H9 (cell line): ENCODE measurements around the gene OR5D16. TPM values are rescaled to one million over a fixed set of nuclear protein-coding genes. Genes with fewer than 3 reads are reported as not detected.

ENCODE experiments used
- DNase-seq: peaks from one replicate; pipeline ENCODE4 v3.0.0-alpha.2; 2017
- H2AFZ ChIP-seq: one replicate; pipeline ENCODE4 v1.6.1; 2013; ENCODE audit warnings: mild to moderate bottlenecking, low read length, control low read depth, moderate library complexity
- H2AK5ac ChIP-seq: 2 replicates; pipeline ENCODE4 v1.6.1; 2013; ENCODE audit warnings: low read length, control low read depth, mixed read lengths; ENCODE audit not compliant: insufficient read length
- H2BK120ac ChIP-seq: one replicate; pipeline ENCODE4 v1.6.1; 2013; ENCODE audit warnings: low read depth, mild to moderate bottlenecking, low read length, control low read depth, inconsistent platforms; ENCODE audit not compliant: poor library complexity, severe bottlenecking
- H2BK12ac ChIP-seq: 2 replicates; pipeline ENCODE4 v1.6.1; 2013; ENCODE audit warnings: low read length, control low read depth, mixed read lengths, low read depth; ENCODE audit not compliant: insufficient read length
- H2BK15ac ChIP-seq: 2 replicates; pipeline ENCODE4 v1.6.1; 2013; ENCODE audit warnings: low read depth, low read length, control low read depth
- H2BK20ac ChIP-seq: one replicate; pipeline ENCODE4 v1.6.1; 2013; ENCODE audit warnings: low read depth, mild to moderate bottlenecking, low read length, control low read depth, inconsistent platforms; ENCODE audit not compliant: poor library complexity, severe bottlenecking
- H2BK5ac ChIP-seq: 2 replicates; pipeline ENCODE4 v1.6.1; 2013; ENCODE audit warnings: low read length, control low read depth, mixed read lengths; ENCODE audit not compliant: insufficient read length
- H3K14ac ChIP-seq: 2 replicates; pipeline ENCODE4 v1.6.1; 2013; ENCODE audit warnings: low read length, control low read depth; ENCODE audit not compliant: insufficient read depth
- H3K18ac ChIP-seq: 2 replicates; pipeline ENCODE4 v1.6.1; 2013; ENCODE audit warnings: low read depth, mild to moderate bottlenecking, mixed read lengths, low read length, control low read depth; ENCODE audit not compliant: insufficient read length
- H3K23ac ChIP-seq: 2 replicates; pipeline ENCODE4 v1.6.1; 2013; ENCODE audit warnings: low read length, control low read depth, mixed read lengths, low read depth; ENCODE audit not compliant: insufficient read length
- H3K23me2 ChIP-seq: 2 replicates; pipeline ENCODE4 v1.6.1; 2013; ENCODE audit warnings: low read depth, mild to moderate bottlenecking, mixed read lengths, low read length, control low read depth; ENCODE audit not compliant: insufficient read length, poor library complexity, severe bottlenecking
- H3K27ac ChIP-seq: 2 replicates; pipeline ENCODE4 v1.5.1; 2013; ENCODE audit warnings: low read length, control low read depth, mixed read lengths, low read depth; ENCODE audit not compliant: insufficient read length
- H3K27me3 ChIP-seq: 2 replicates; pipeline ENCODE4 v1.6.1; 2013; ENCODE audit warnings: low read length, control low read depth, inconsistent platforms; ENCODE audit not compliant: insufficient read depth
- H3K4ac ChIP-seq: 2 replicates; pipeline ENCODE4 v1.6.1; 2013; ENCODE audit warnings: low read depth, mild to moderate bottlenecking, control low read depth, inconsistent platforms, low read length, moderate library complexity
- H3K4me1 ChIP-seq: 2 replicates; pipeline ENCODE4 v1.6.1; 2013; ENCODE audit warnings: low read length, control low read depth, inconsistent platforms; ENCODE audit not compliant: insufficient read depth
- H3K4me2 ChIP-seq: 2 replicates; pipeline ENCODE4 v1.6.1; 2013; ENCODE audit warnings: low read length, control low read depth, mixed read lengths; ENCODE audit not compliant: insufficient read length, insufficient read depth
- H3K56ac ChIP-seq: 2 replicates; pipeline ENCODE4 v1.6.1; 2013; ENCODE audit warnings: low read depth, mild to moderate bottlenecking, mixed read lengths, low read length, control low read depth; ENCODE audit not compliant: insufficient read length
- H3K79me1 ChIP-seq: 2 replicates; pipeline ENCODE4 v1.6.1; 2013; ENCODE audit warnings: low read depth, mild to moderate bottlenecking, moderate library complexity, low read length, control low read depth, inconsistent platforms; ENCODE audit not compliant: insufficient read depth, poor library complexity, severe bottlenecking
- H3K79me2 ChIP-seq: 2 replicates; pipeline ENCODE4 v1.6.1; 2013; ENCODE audit warnings: low read length, control low read depth, inconsistent platforms; ENCODE audit not compliant: insufficient read depth
- H3K9ac ChIP-seq: 2 replicates; pipeline ENCODE4 v1.6.1; 2013; ENCODE audit warnings: low read length, control low read depth, mixed read lengths; ENCODE audit not compliant: insufficient read length; ENCODE audit errors: extremely low read depth
- H3K9me3 ChIP-seq: one replicate; pipeline ENCODE4 v1.6.1; 2013; ENCODE audit warnings: low read depth, low read length, inconsistent platforms; ENCODE audit not compliant: control insufficient read depth
- H3T11ph ChIP-seq: one replicate; pipeline ENCODE4 v1.6.1; 2013; ENCODE audit warnings: mild to moderate bottlenecking, low read length, control low read depth, inconsistent platforms
- H4K20me1 ChIP-seq: one replicate; pipeline ENCODE4 v1.6.1; 2013; ENCODE audit not compliant: control insufficient read depth, insufficient read length, insufficient read depth
- H4K5ac ChIP-seq: 2 replicates; pipeline ENCODE4 v1.6.1; 2013; ENCODE audit warnings: low read depth, mild to moderate bottlenecking, mixed read lengths, low read length, control low read depth; ENCODE audit not compliant: insufficient read length
- H4K8ac ChIP-seq: replicated peaks from 2 replicates; pipeline ENCODE4 v1.6.1; 2013; ENCODE audit warnings: low read length, control low read depth, mixed read lengths, low read depth; ENCODE audit not compliant: insufficient read length
- H4K91ac ChIP-seq: 2 replicates; pipeline ENCODE4 v1.6.1; 2013; ENCODE audit warnings: low read depth, mild to moderate bottlenecking, moderate library complexity, mixed read lengths, low read length, control low read depth; ENCODE audit not compliant: insufficient read length
- H3K27ac Mint-ChIP-seq, 3 experiments: 2 replicates in 2 of 3; 3 replicates in 1 of 3; pipeline ENCODE4 v1.8.0; 2020 to 2021; ENCODE audit warnings: mixed read lengths in 3 of 3, mild to moderate bottlenecking in 1 of 3, moderate library complexity in 1 of 3
- H3K27me3 Mint-ChIP-seq: 2 replicates; pipeline ENCODE4 v1.8.0; 2021; ENCODE audit warnings: low read depth, mild to moderate bottlenecking, moderate library complexity, mixed read lengths
- H3K36me3 Mint-ChIP-seq, 3 experiments: 2 replicates in 2 of 3; 3 replicates in 1 of 3; pipeline ENCODE4 v1.8.0; 2020 to 2021; ENCODE audit warnings: low read depth in 3 of 3, mixed read lengths in 3 of 3; ENCODE audit not compliant: insufficient read depth in 1 of 3
- H3K4me1 Mint-ChIP-seq, 2 experiments: 2 replicates each; pipeline ENCODE4 v1.8.0; 2020; ENCODE audit warnings: mixed read lengths in 2 of 2
- H3K4me3 Mint-ChIP-seq, 2 experiments: 2 replicates in 1 of 2; 3 replicates in 1 of 2; pipeline ENCODE4 v1.8.0; 2020 to 2021; ENCODE audit warnings: mild to moderate bottlenecking in 2 of 2, mixed read lengths in 2 of 2, moderate library complexity in 1 of 2
- H3K9me3 Mint-ChIP-seq, 2 experiments: 2 replicates in 1 of 2; 3 replicates in 1 of 2; pipeline ENCODE4 v1.8.0; 2020; ENCODE audit warnings: mild to moderate bottlenecking in 2 of 2, mixed read lengths in 2 of 2, moderate library complexity in 1 of 2
- WGBS: extraction: QIAGEN DNeasy Blood & Tissue Kit; methylation state at CpG from one replicate; pipeline ENCODE4 v1.1.7; 2013; ENCODE audit warnings: missing lambda C conversion rate, low lambda C conversion rate, mixed read lengths; ENCODE audit not compliant: insufficient read length; ENCODE audit errors: extremely low coverage; 5-methylcytosine and 5-hydroxymethylcytosine counted together
- long read RNA-seq: library from polyadenylated mRNA; unstranded; transcript quantifications from one replicate; pipeline ENCODE4 v2.0.0, GENCODE V29; 2020
- total RNA-seq: library from RNA; stranded (reverse); gene quantifications from 2 replicates; pipeline ENCODE4 v1.2.1, GENCODE V29; 2021
- TF ChIP-seq, protein P1 (sequence below): fragments of 200-600 bp; sonication (generic); conservative IDR thresholded peaks from 3 replicates; pipeline ENCODE4 v1.8.0; 2021; ENCODE audit warnings: antibody characterized with exemption, mild to moderate bottlenecking

The OR5D16 gene
- total RNA-seq: not detected in 2 replicates
- long read RNA-seq: 0 reads

- H4K91ac ChIP-seq: no peak within 1 kb of the TSS
- Mint-ChIP-seq H3K9me3 (peaks cover 82 to 83% of the 10 kb centered on the region in 2 experiments), H3K4me1 (no peaks in the 10 kb centered on the region), H3K4me3 (no peak within 1 kb of the TSS), H3K27ac (no peak within 1 kb of the TSS), H3K27me3 (no peaks in the 10 kb centered on the region; the same call in 1 of the 2 replicates), H3K36me3 (peaks cover 8 to 21% (median 9%) of the 10 kb centered on the region in 3 experiments; a peak in 6 of 7 replicates)
- no peak within 1 kb of the TSS for H2AK5ac ChIP-seq
- DNase-seq: no peak
- no peaks in the 10 kb centered on the region for H3K4me1 ChIP-seq
- no peak within 1 kb of the TSS for H2BK5ac ChIP-seq
- H3T11ph ChIP-seq: no peak within 1 kb of the TSS
- no peaks in the 10 kb centered on the region for H3K27me3 ChIP-seq
- H4K20me1 ChIP-seq: no peaks in the 10 kb centered on the region
- WGBS: no CpG with 5 or more reads among the region's 3 CpGs
- H3K4ac ChIP-seq: no peak within 1 kb of the TSS
- H3K14ac ChIP-seq: no peak within 1 kb of the TSS
- no peak within 1 kb of the TSS for H3K27ac ChIP-seq
- no peak within 1 kb of the TSS for H3K56ac ChIP-seq
- H3K9ac ChIP-seq: no peak within 1 kb of the TSS
- no peak within 1 kb of the TSS for H4K5ac ChIP-seq
- TF ChIP-seq, protein P1, sequence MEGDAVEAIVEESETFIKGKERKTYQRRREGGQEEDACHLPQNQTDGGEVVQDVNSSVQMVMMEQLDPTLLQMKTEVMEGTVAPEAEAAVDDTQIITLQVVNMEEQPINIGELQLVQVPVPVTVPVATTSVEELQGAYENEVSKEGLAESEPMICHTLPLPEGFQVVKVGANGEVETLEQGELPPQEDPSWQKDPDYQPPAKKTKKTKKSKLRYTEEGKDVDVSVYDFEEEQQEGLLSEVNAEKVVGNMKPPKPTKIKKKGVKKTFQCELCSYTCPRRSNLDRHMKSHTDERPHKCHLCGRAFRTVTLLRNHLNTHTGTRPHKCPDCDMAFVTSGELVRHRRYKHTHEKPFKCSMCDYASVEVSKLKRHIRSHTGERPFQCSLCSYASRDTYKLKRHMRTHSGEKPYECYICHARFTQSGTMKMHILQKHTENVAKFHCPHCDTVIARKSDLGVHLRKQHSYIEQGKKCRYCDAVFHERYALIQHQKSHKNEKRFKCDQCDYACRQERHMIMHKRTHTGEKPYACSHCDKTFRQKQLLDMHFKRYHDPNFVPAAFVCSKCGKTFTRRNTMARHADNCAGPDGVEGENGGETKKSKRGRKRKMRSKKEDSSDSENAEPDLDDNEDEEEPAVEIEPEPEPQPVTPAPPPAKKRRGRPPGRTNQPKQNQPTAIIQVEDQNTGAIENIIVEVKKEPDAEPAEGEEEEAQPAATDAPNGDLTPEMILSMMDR: no peak
- no peak within 1 kb of the TSS for H2AFZ ChIP-seq
- H3K9me3 ChIP-seq: peaks cover 56% of the 10 kb centered on the region
- H3K4me2 ChIP-seq: no peak within 1 kb of the TSS
- no peak within 1 kb of the TSS for H2BK12ac ChIP-seq
- H4K8ac ChIP-seq: no peak within 1 kb of the TSS
- no peak within 1 kb of the TSS for H2BK20ac ChIP-seq
- H3K23me2 ChIP-seq: no peaks in the 10 kb centered on the region
- H3K79me2 ChIP-seq: no peaks in the 10 kb centered on the region
- no peak within 1 kb of the TSS for H2BK15ac ChIP-seq
- H2BK120ac ChIP-seq: no peak within 1 kb of the TSS
- H3K18ac ChIP-seq: no peak within 1 kb of the TSS
- H3K79me1 ChIP-seq: no peaks in the 10 kb centered on the region
- H3K23ac ChIP-seq: no peak within 1 kb of the TSS
Observed at GRCh38 chr11:55838452-55838851, at the start of gene OR5D16. OR5D16 (plus strand) TSS chr11:55838752; CDS start chr11:55838752, 0 bp downstream.
